ENCODE data around the gene ZC2HC1C.

DNA sequence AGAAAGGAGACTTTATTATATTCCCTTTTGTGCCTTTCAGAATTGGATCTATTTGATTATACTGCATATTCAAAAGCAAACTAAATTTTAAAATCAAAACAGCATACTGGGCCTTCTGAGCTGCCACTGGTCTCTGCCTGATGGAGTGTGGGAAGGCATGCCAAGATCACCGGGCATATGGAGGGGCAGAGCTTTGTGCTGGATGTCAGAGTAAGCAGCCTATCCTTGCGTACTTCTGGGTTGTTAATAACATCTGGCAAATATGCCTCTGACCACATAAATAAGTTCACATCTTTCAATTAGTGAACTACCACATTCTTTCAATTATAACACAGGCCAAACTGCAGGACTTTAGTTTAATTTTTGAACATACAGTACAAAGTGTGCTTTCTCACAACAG is 36.5 kb upstream of the ZC2HC1C start:
- TF ChIP-seq, protein P1, sequence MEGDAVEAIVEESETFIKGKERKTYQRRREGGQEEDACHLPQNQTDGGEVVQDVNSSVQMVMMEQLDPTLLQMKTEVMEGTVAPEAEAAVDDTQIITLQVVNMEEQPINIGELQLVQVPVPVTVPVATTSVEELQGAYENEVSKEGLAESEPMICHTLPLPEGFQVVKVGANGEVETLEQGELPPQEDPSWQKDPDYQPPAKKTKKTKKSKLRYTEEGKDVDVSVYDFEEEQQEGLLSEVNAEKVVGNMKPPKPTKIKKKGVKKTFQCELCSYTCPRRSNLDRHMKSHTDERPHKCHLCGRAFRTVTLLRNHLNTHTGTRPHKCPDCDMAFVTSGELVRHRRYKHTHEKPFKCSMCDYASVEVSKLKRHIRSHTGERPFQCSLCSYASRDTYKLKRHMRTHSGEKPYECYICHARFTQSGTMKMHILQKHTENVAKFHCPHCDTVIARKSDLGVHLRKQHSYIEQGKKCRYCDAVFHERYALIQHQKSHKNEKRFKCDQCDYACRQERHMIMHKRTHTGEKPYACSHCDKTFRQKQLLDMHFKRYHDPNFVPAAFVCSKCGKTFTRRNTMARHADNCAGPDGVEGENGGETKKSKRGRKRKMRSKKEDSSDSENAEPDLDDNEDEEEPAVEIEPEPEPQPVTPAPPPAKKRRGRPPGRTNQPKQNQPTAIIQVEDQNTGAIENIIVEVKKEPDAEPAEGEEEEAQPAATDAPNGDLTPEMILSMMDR (IDR thresholded peaks at IDR 0.05): no peak
- no peak for TF ChIP-seq EP300 (IDR thresholded peaks at IDR 0.05)
- TF ChIP-seq POLR2A (IDR thresholded peaks at IDR 0.05): no peak
- TF ChIP-seq POLR2AphosphoS5 (IDR thresholded peaks at IDR 0.05): no peak
